ENCODE data around the gene FAM9A. TPM values are rescaled to one million over a fixed set of nuclear protein-coding genes. Genes with fewer than 3 reads are reported as not detected.

The FAM9A gene
- total and polyA plus RNA-seq, 2 of the 4 experiments (the other 2 are of a cell fraction), result not detected

GRCh38 chrX:8749697-8750096, 51.5 kb downstream of the FAM9A start:
- H3K4me3 ChIP-seq (ENCODE audit: insufficient read depth, low read depth, low read length), result no peak overlapping the region
- no peak overlapping the region for H3K14ac ChIP-seq (replicated peaks; ENCODE audit: low read depth, low read length)
- CTCF ChIA-PET, result no interaction called here
- H2BK15ac ChIP-seq (ENCODE audit: low read depth, low read length), result no peak overlapping the region
- H3K23ac ChIP-seq (ENCODE audit: low read depth, low read length), result no peak overlapping the region
- no peaks in the 10 kb centered on the region for H3K79me1 ChIP-seq (ENCODE audit: low read depth in 1 of 2, low read length in 2 of 2)
- H2BK5ac ChIP-seq (ENCODE audit: low read depth, low read length, poor library complexity, severe bottlenecking), result no peak overlapping the region
- no peak overlapping the region for H3K4ac ChIP-seq (ENCODE audit: low read depth, low read length)
- no peak overlapping the region for H2AK9ac ChIP-seq (replicated peaks; ENCODE audit: low read depth, low read length, poor library complexity)
- no peak overlapping the region for H4K8ac ChIP-seq (ENCODE audit: low read depth in 2 of 2, low read length in 2 of 2)
- no peak overlapping the region for H4K91ac ChIP-seq (ENCODE audit: insufficient read depth, low read depth, low read length)
- dilution Hi-C loops (cut with HindIII; ENCODE audit: low sequenced_read_pairs, unreplicated experiment), result no loop called here
- no peaks in the 10 kb centered on the region for H3K4me1 ChIP-seq (ENCODE audit: control insufficient read depth, insufficient read depth, low read length)
- no peak overlapping the region for H3K56ac ChIP-seq (ENCODE audit: extremely low read depth, insufficient read depth, low read length)
- no peak overlapping the region for H2AFZ ChIP-seq (replicated peaks; ENCODE audit: low read length, poor library complexity)
- no peaks in the 10 kb centered on the region for H3K36me3 ChIP-seq (ENCODE audit: control insufficient read depth, insufficient read depth, low read length)
- no TSS peak for BruUV-seq (replicated peaks)
- no peak overlapping the region for H3K18ac ChIP-seq (ENCODE audit: low read depth, low read length)
- no peak overlapping the region for H3K4me2 ChIP-seq (ENCODE audit: low read depth, low read length)
- no peaks in the 10 kb centered on the region for H3K27me3 ChIP-seq (ENCODE audit: control insufficient read depth, insufficient read depth, low read length)
- H4K20me1 ChIP-seq (ENCODE audit: insufficient read depth, low read length), result no peaks in the 10 kb centered on the region
- DNase-seq, result no peak
- H4K5ac ChIP-seq (ENCODE audit: low read depth, low read length), result no peak overlapping the region
- H2BK20ac ChIP-seq (ENCODE audit: low read depth, low read length), result no peak overlapping the region
- ATAC-seq (ENCODE audit: low read depth), result no peak
- H2AK5ac ChIP-seq (ENCODE audit: low read depth, low read length), result no peak overlapping the region
- H2BK120ac ChIP-seq (ENCODE audit: low read depth, low read length), result no peak overlapping the region
- no peak for TF ChIP-seq BHLHE40 (IDR thresholded peaks at IDR 0.05; ENCODE audit: low read depth, low read length)
- TF ChIP-seq POLR2A (IDR thresholded peaks at IDR 0.05; ENCODE audit: low read depth, low read length), result no peak
- no peak for TF ChIP-seq ELK1 (IDR thresholded peaks at IDR 0.05; ENCODE audit: borderline replicate concordance, low read depth, low read length)
- no peak for TF ChIP-seq CEBPB (IDR thresholded peaks at IDR 0.05; ENCODE audit: low read depth, low read length)
- TF ChIP-seq SMC3 (IDR thresholded peaks at IDR 0.05; ENCODE audit: low read depth, low read length), result no peak
- no peak for TF ChIP-seq MXI1 (IDR thresholded peaks at IDR 0.05; ENCODE audit: borderline replicate concordance, low read depth, low read length)
- no peak for TF ChIP-seq RFX5 (IDR thresholded peaks at IDR 0.05; ENCODE audit: low read depth, low read length)
- TF ChIP-seq CHD1 (IDR thresholded peaks at IDR 0.05; ENCODE audit: low read depth, low read length), result no peak
- TF ChIP-seq USF2 (IDR thresholded peaks at IDR 0.05; ENCODE audit: low read depth, low read length), result no peak
- TF ChIP-seq FOS (IDR thresholded peaks at IDR 0.05; ENCODE audit: low read depth, low read length), result no peak
- TF ChIP-seq CTCF (conservative IDR thresholded peaks at IDR 0.05; ENCODE audit: low read depth, low read length), result no peak
- intact Hi-C loops (cut with micrococcal nuclease), result loop anchor here (1.0 to 10.0 kb wide), 2 partner anchors 66 to 955 kb away; no protein-coding TSS in a partner anchor
- H3K9me3 ChIP-seq (ENCODE audit: control insufficient read depth, insufficient read depth, low read length), result no peaks in the 10 kb centered on the region
- in situ Hi-C loops (cut with MboI; ENCODE audit: low sequenced_read_pairs), result loop anchor here (10.0 kb wide), 1 partner anchor 65 kb away; no protein-coding TSS in a partner anchor
- no peak overlapping the region for H3K27ac ChIP-seq (ENCODE audit: insufficient read depth, low read length)
- H3K9me1 ChIP-seq (ENCODE audit: insufficient read depth, low read length), result no peaks in the 10 kb centered on the region
- H3K9ac ChIP-seq (ENCODE audit: low read depth, low read length), result no peak overlapping the region
- POLR2A ChIA-PET (ENCODE audit: unreplicated experiment), result no interaction called here
